ENCODE data around the gene SAP30BP.

The SAP30BP gene

GRCh38 chr17:75662511-75662910, 4.6 kb upstream of the SAP30BP start (continued):
- TF ChIP-seq REST (tag by site-specific recombination; IDR thresholded peaks at IDR 0.05): no peak
- no peak for TF ChIP-seq ZNF514 (tag by site-specific recombination; IDR thresholded peaks at IDR 0.05)
- TF ChIP-seq ZNF76 (tag by site-specific recombination; IDR thresholded peaks at IDR 0.05; ENCODE audit: borderline replicate concordance, low read depth): no peak
- TF ChIP-seq HIC1 (tag by site-specific recombination; IDR thresholded peaks at IDR 0.05): no peak
- no peak for TF ChIP-seq ZNF280C (tag by site-specific recombination; IDR thresholded peaks at IDR 0.05)

GRCh38 chr17:75664099-75664549, 3.0 kb upstream of the SAP30BP start:
- Histone ChIP-seq H3K9me3 (ENCODE audit: control insufficient read depth, insufficient read depth, low read depth, low read length) (no peaks in the 10 kb centered on the region), H3K4me3 (ENCODE audit: low read depth, low read length) (no peak overlapping the region), H3K36me3 (ENCODE audit: control insufficient read depth in 2 of 2, insufficient read depth in 1 of 2, low read length in 2 of 2) (peaks cover 56 to 64% of the 10 kb centered on the region in 2 experiments), H3K27ac (ENCODE audit: extremely low read depth, low read depth, low read length) (no peak overlapping the region), H3K4me1 (ENCODE audit: control insufficient read depth, insufficient read depth, low read length) (peaks cover 10% of the 10 kb centered on the region; the same call in 1 of the 2 replicates)
- POLR2A ChIA-PET: interaction anchor here (0.7 kb wide), 1 partner anchor 12 kb away, joined by 5 read pairs; no protein-coding TSS in a partner anchor
- CTCF ChIA-PET: interaction anchor here (1.3 kb wide), 1 partner anchor 39 kb away, joined by 5 read pairs; no protein-coding TSS in a partner anchor
- TF ChIP-seq ZNF335 (tag by site-specific recombination; conservative IDR thresholded peaks at IDR 0.05) (no peak), FEZF1 (tag by site-specific recombination; IDR thresholded peaks at IDR 0.05) (no peak), OSR2 (tag by site-specific recombination; IDR thresholded peaks at IDR 0.05) (no peak), ZFP3 (tag by site-specific recombination; IDR thresholded peaks at IDR 0.05; ENCODE audit: low read depth) (no peak), BCL6B (tag by site-specific recombination; IDR thresholded peaks at IDR 0.05) (no peak), ZNF692 (tag by site-specific recombination; IDR thresholded peaks at IDR 0.05) (no peak), ZBTB6 (tag by site-specific recombination; IDR thresholded peaks at IDR 0.05) (no peak), ZNF48 (tag by site-specific recombination; IDR thresholded peaks at IDR 0.05) (no peak)

Measured in HEK293 (cell line).